ENCODE results near the gene SLC9B1.
"Not testable (repeated sequence)": the region's sequence is repeated elsewhere in the genome, so short reads cannot be mapped to it uniquely, and the experiment has no call there.

Gene SLC9B1

GRCh38 chr4:102935716-102936115 is 83.8 kb downstream of the SLC9B1 start:
- H3K27ac ChIP-seq (ENCODE audit: low read depth, low read length, severe bottlenecking): no peak overlapping the region
- H3K4me1 ChIP-seq (ENCODE audit: control insufficient read depth, insufficient read depth, low read length, poor library complexity, severe bottlenecking): no peaks in the 10 kb centered on the region
- WGBS, 2 experiments (ENCODE audit: insufficient coverage in 2 of 2): 79 to 100% methylated on average over 1 to 2 of the region's 2 CpGs
- no peaks in the 10 kb centered on the region for H3K36me3 ChIP-seq (ENCODE audit: control insufficient read depth, insufficient read depth, low read length)
- H3K9me3 ChIP-seq (ENCODE audit: control insufficient read depth, low read length): no peaks in the 10 kb centered on the region
- no peak overlapping the region for H3K4me3 ChIP-seq (ENCODE audit: extremely low read depth, insufficient read depth, low read length, poor library complexity, severe bottlenecking)

- H3K4me3 ChIP-seq (ENCODE audit: extremely low read depth, insufficient read depth, low read length, poor library complexity, severe bottlenecking); H3K27ac ChIP-seq (ENCODE audit: low read depth, low read length, severe bottlenecking); H3K36me3 ChIP-seq (ENCODE audit: control insufficient read depth, insufficient read depth, low read length); H3K9me3 ChIP-seq (ENCODE audit: control insufficient read depth, low read length); H3K4me1 ChIP-seq (ENCODE audit: control insufficient read depth, insufficient read depth, low read length, poor library complexity, severe bottlenecking): not testable (repeated sequence)
- WGBS, 2 experiments (ENCODE audit: insufficient coverage in 2 of 2): 80 to 84% methylated on average over 6 to 8 of the region's 8 CpGs
Measured at GRCh38 chr4:102919697-102920096, 99.8 kb downstream of the SLC9B1 start.

- Histone ChIP-seq H3K27ac (ENCODE audit: low read depth, low read length, severe bottlenecking) (no peak overlapping the region), H3K36me3 (ENCODE audit: control insufficient read depth, insufficient read depth, low read length) (no peaks in the 10 kb centered on the region), H3K4me1 (ENCODE audit: control insufficient read depth, insufficient read depth, low read length, poor library complexity, severe bottlenecking) (no peaks in the 10 kb centered on the region), H3K9me3 (ENCODE audit: control insufficient read depth, low read length) (no peaks in the 10 kb centered on the region), H3K4me3 (ENCODE audit: extremely low read depth, insufficient read depth, low read length, poor library complexity, severe bottlenecking) (no peak overlapping the region)
- 92 to 93% methylated on average over 3 of the region's 3 CpGs for WGBS, 2 experiments (ENCODE audit: insufficient coverage in 2 of 2)
Measured at GRCh38 chr4:102918859-102919258, 100.6 kb downstream of the SLC9B1 start.

- no CpG with 5 or more reads among the region's 2 CpGs for WGBS, 2 experiments (ENCODE audit: insufficient coverage in 2 of 2)
Measured at GRCh38 chr4:102901804-102902203, 117.7 kb downstream of the SLC9B1 start.

GRCh38 chr4:102897610-102898009 is 121.9 kb downstream of the SLC9B1 start:
- H3K9me3 ChIP-seq (ENCODE audit: control insufficient read depth, low read length); H3K36me3 ChIP-seq (ENCODE audit: control insufficient read depth, insufficient read depth, low read length); H3K27ac ChIP-seq (ENCODE audit: low read depth, low read length, severe bottlenecking); H3K4me1 ChIP-seq (ENCODE audit: control insufficient read depth, insufficient read depth, low read length, poor library complexity, severe bottlenecking); H3K4me3 ChIP-seq (ENCODE audit: extremely low read depth, insufficient read depth, low read length, poor library complexity, severe bottlenecking): not testable (repeated sequence)
- WGBS, 2 experiments (ENCODE audit: insufficient coverage in 2 of 2): 92 to 93% methylated on average over 2 of the region's 3 CpGs

More at GRCh38 chr4:102901804-102902203, 117.7 kb downstream of the SLC9B1 start:
- Histone ChIP-seq H3K27ac (ENCODE audit: low read depth, low read length, severe bottlenecking) (no peak overlapping the region), H3K9me3 (ENCODE audit: control insufficient read depth, low read length) (no peaks in the 10 kb centered on the region), H3K4me1 (ENCODE audit: control insufficient read depth, insufficient read depth, low read length, poor library complexity, severe bottlenecking) (no peaks in the 10 kb centered on the region), H3K36me3 (ENCODE audit: control insufficient read depth, insufficient read depth, low read length) (no peaks in the 10 kb centered on the region), H3K4me3 (ENCODE audit: extremely low read depth, insufficient read depth, low read length, poor library complexity, severe bottlenecking) (no peak overlapping the region)

- H3K4me3 ChIP-seq (ENCODE audit: extremely low read depth, insufficient read depth, low read length, poor library complexity, severe bottlenecking); H3K27ac ChIP-seq (ENCODE audit: low read depth, low read length, severe bottlenecking); H3K9me3 ChIP-seq (ENCODE audit: control insufficient read depth, low read length); H3K36me3 ChIP-seq (ENCODE audit: control insufficient read depth, insufficient read depth, low read length); H3K4me1 ChIP-seq (ENCODE audit: control insufficient read depth, insufficient read depth, low read length, poor library complexity, severe bottlenecking): not testable (repeated sequence)
- 73% methylated on average over 2 of the region's 5 CpGs; no CpG with 5 or more reads in 1 of the 2 experiments for WGBS, 2 experiments (ENCODE audit: insufficient coverage in 2 of 2)
Measured at GRCh38 chr4:102896547-102896946, 123.0 kb downstream of the SLC9B1 start.

GRCh38 chr4:102889866-102890265 is 129.6 kb downstream of the SLC9B1 start:
- not testable (repeated sequence) for H3K4me3 ChIP-seq (ENCODE audit: extremely low read depth, insufficient read depth, low read length, poor library complexity, severe bottlenecking); H3K36me3 ChIP-seq (ENCODE audit: control insufficient read depth, insufficient read depth, low read length); H3K9me3 ChIP-seq (ENCODE audit: control insufficient read depth, low read length); H3K27ac ChIP-seq (ENCODE audit: low read depth, low read length, severe bottlenecking); H3K4me1 ChIP-seq (ENCODE audit: control insufficient read depth, insufficient read depth, low read length, poor library complexity, severe bottlenecking)
- WGBS, 2 experiments (ENCODE audit: insufficient coverage in 2 of 2): no CpG with 5 or more reads among the region's 3 CpGs

- not testable (repeated sequence) for H3K36me3 ChIP-seq (ENCODE audit: control insufficient read depth, insufficient read depth, low read length); H3K27ac ChIP-seq (ENCODE audit: low read depth, low read length, severe bottlenecking); H3K9me3 ChIP-seq (ENCODE audit: control insufficient read depth, low read length); H3K4me3 ChIP-seq (ENCODE audit: extremely low read depth, insufficient read depth, low read length, poor library complexity, severe bottlenecking); H3K4me1 ChIP-seq (ENCODE audit: control insufficient read depth, insufficient read depth, low read length, poor library complexity, severe bottlenecking)
- WGBS, 2 experiments (ENCODE audit: insufficient coverage in 2 of 2): 50% methylated on average over 1 of the region's 2 CpGs; no CpG with 5 or more reads in 1 of the 2 experiments
Measured at GRCh38 chr4:102888570-102888969, 130.9 kb downstream of the SLC9B1 start.

GRCh38 chr4:102883278-102883677 is 136.2 kb downstream of the SLC9B1 start:
- H3K4me1 ChIP-seq (ENCODE audit: control insufficient read depth, insufficient read depth, low read length, poor library complexity, severe bottlenecking): no peaks in the 10 kb centered on the region
- peaks cover 29% of the 10 kb centered on the region for H3K36me3 ChIP-seq (ENCODE audit: control insufficient read depth, insufficient read depth, low read length)
- H3K4me3 ChIP-seq (ENCODE audit: extremely low read depth, insufficient read depth, low read length, poor library complexity, severe bottlenecking): no peak overlapping the region
- no peak overlapping the region for H3K27ac ChIP-seq (ENCODE audit: low read depth, low read length, severe bottlenecking)
- WGBS, 2 experiments (ENCODE audit: insufficient coverage in 2 of 2): 89 to 100% methylated on average over 1 to 2 of the region's 2 CpGs
- no peaks in the 10 kb centered on the region for H3K9me3 ChIP-seq (ENCODE audit: control insufficient read depth, low read length)

- Histone ChIP-seq H3K36me3 (ENCODE audit: control insufficient read depth, insufficient read depth, low read length) (peaks cover 46% of the 10 kb centered on the region), H3K9me3 (ENCODE audit: control insufficient read depth, low read length) (peaks cover 11% of the 10 kb centered on the region), H3K4me1 (ENCODE audit: control insufficient read depth, insufficient read depth, low read length, poor library complexity, severe bottlenecking) (no peaks in the 10 kb centered on the region), H3K4me3 (ENCODE audit: extremely low read depth, insufficient read depth, low read length, poor library complexity, severe bottlenecking) (no peak overlapping the region), H3K27ac (ENCODE audit: low read depth, low read length, severe bottlenecking) (no peak overlapping the region)
- no CpG with 5 or more reads among the region's 1 CpG for WGBS, 2 experiments (ENCODE audit: insufficient coverage in 2 of 2)
Measured at GRCh38 chr4:102881343-102881742, 138.2 kb downstream of the SLC9B1 start.

GRCh38 chr4:102878901-102879300 is 140.6 kb downstream of the SLC9B1 start:
- Histone ChIP-seq H3K27ac (ENCODE audit: low read depth, low read length, severe bottlenecking) (no peak overlapping the region), H3K4me1 (ENCODE audit: control insufficient read depth, insufficient read depth, low read length, poor library complexity, severe bottlenecking) (no peaks in the 10 kb centered on the region), H3K36me3 (ENCODE audit: control insufficient read depth, insufficient read depth, low read length) (peaks cover 65% of the 10 kb centered on the region), H3K9me3 (ENCODE audit: control insufficient read depth, low read length) (peaks cover 25% of the 10 kb centered on the region), H3K4me3 (ENCODE audit: extremely low read depth, insufficient read depth, low read length, poor library complexity, severe bottlenecking) (no peak overlapping the region)
- WGBS, 2 experiments (ENCODE audit: insufficient coverage in 2 of 2): 92 to 100% methylated on average over 2 of the region's 3 CpGs

Measured in mesodermal cell (in vitro differentiated cells).